Prostate gland (tissue), 2 donors: ENCODE data around the gene FHIP1B.

Source experiments
- CTCF ChIP-seq, 4 experiments: fragments of 200-600 bp in 2 of 4; fragments of 450-650 bp in 2 of 4; sonication (generic) in 2 of 4; IDR thresholded peaks; 1 replicate in 3 of 4; 2 replicates in 1 of 4; pipeline ENCODE4 v1.5.1; 2016 to 2019; ENCODE audit warnings: antibody characterized with exemption in 4 of 4, mild to moderate bottlenecking in 2 of 4, moderate library complexity in 2 of 4
- POLR2A ChIP-seq: fragments of 450-650 bp; IDR thresholded peaks from one replicate; pipeline ENCODE4 v1.6.1; 2016; ENCODE audit warnings: antibody characterized with exemption, mild to moderate bottlenecking
- POLR2AphosphoS5 ChIP-seq: sonication (generic); formaldehyde crosslinking; IDR thresholded peaks from one replicate; pipeline ENCODE4 v1.6.1; 2017; ENCODE audit warnings: antibody characterized with exemption

DNA sequence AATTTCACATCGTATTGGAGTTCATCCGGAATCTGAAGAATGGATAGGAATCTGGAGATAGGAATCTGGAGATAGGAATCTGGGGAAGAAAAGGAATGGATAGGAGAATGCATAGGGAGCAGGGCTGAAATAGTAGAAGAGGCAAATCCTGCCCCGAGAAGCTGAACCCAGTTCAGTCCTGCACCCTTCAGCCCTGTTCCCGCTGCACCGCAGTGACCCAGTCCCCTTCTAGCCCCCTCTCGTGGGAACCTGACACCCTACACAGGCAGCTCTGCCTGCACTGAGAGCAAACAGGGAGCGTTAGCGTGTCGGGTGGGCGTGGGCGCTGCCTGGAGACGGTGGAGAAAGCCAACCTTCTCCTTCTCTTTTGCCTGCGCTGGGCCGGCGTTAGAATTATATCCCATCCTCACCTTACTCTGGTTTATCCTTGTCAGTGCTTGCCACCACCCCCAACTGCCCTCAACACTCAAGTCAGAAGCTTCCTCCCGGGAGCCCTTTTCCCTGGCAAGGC lies 24.2 kb upstream of the FHIP1B start:
- TF ChIP-seq CTCF (IDR thresholded peaks at IDR 0.05) (no peak), POLR2A (no peak), POLR2AphosphoS5 (no peak)
